SH-SY5Y (cell line): ENCODE data around the gene SYT12.

Experiments used
- GATA2 ChIP-seq: IDR thresholded peaks from 2 replicates; pipeline ENCODE4 v1.6.1; 2011; ENCODE audit warnings: mild to moderate bottlenecking, low read depth, low read length
- GATA3 ChIP-seq: IDR thresholded peaks from 2 replicates; pipeline ENCODE4 v1.6.1; 2011; ENCODE audit warnings: low read depth, mild to moderate bottlenecking, low read length, moderate library complexity

- no peak for TF ChIP-seq GATA2
- TF ChIP-seq GATA3: no peak
These were observed 9.0 kb downstream of the SYT12 start for GRCh38 chr11:67031791-67032561.
